Omental fat pad (tissue), 4 donors: ENCODE data around the gene GPHN. TPM values are rescaled to one million over a fixed set of nuclear protein-coding genes. Genes with fewer than 3 reads are reported as not detected.

ENCODE experiments used
- ATAC-seq: fragments of 150-250 bp; one replicate; pipeline ENCODE4 v1.9.1; 2016; ENCODE audit warnings: mild to moderate bottlenecking, moderate library complexity; ENCODE audit not compliant: low FRiP score
- DNase-seq: peaks from one replicate; pipeline ENCODE4 v3.0.0-alpha.2; 2019; ENCODE audit warnings: low spot score
- CTCF ChIP-seq, 3 donors: fragments of 450-650 bp; IDR thresholded peaks; one replicate each; pipeline ENCODE4 v1.5.1; 2016 to 2017; ENCODE audit warnings: antibody characterized with exemption in 3 of 3, mild to moderate bottlenecking in 3 of 3, moderate library complexity in 2 of 3
- total RNA-seq, 4 donors: library from RNA; depleted of rRNA; stranded (reverse); fragments of >200 nt; gene quantifications; one replicate each; pipeline ENCODE4 v1.1.0, GENCODE V29; 2016

GPHN gene
- total RNA-seq, 4 donors from 2014 or later, result 8.0 to 27.6 (median 18.7) TPM

- TF ChIP-seq CTCF (IDR thresholded peaks at IDR 0.05), result no peak
- ATAC-seq, result no peak
Observed at GRCh38 chr14:67068251-67068650, 560.3 kb downstream of the GPHN start.

GRCh38 chr14:67071506-67071905 lies 563.6 kb downstream of the GPHN start:
- no peak for TF ChIP-seq CTCF (IDR thresholded peaks at IDR 0.05)
- ATAC-seq (no peak), DNase-seq (no peak)

More at GRCh38 chr14:67068251-67068650, 560.3 kb downstream of the GPHN start:
- no peak for DNase-seq

- ATAC-seq, result no peak
- DNase-seq, result no peak
- no peak for TF ChIP-seq CTCF (IDR thresholded peaks at IDR 0.05)
Observed at GRCh38 chr14:67077921-67078320, 570.0 kb downstream of the GPHN start.

GRCh38 chr14:67079846-67080245 lies 571.9 kb downstream of the GPHN start:
- ATAC-seq, result no peak
- DNase-seq, result no peak
- TF ChIP-seq CTCF (IDR thresholded peaks at IDR 0.05), result no peak

- no peak for DNase-seq
- no peak for TF ChIP-seq CTCF (IDR thresholded peaks at IDR 0.05)
- ATAC-seq, result no peak
Observed at GRCh38 chr14:67108230-67108629, 600.3 kb downstream of the GPHN start.

GRCh38 chr14:67111022-67111421 lies 603.1 kb downstream of the GPHN start:
- no peak for TF ChIP-seq CTCF (IDR thresholded peaks at IDR 0.05)
- ATAC-seq, result no peak
- no peak for DNase-seq

- no peak for DNase-seq
- no peak for TF ChIP-seq CTCF (IDR thresholded peaks at IDR 0.05)
- no peak for ATAC-seq
Observed at GRCh38 chr14:67112344-67112743, 604.4 kb downstream of the GPHN start.
